GM12878 (cell line): Measurements from ENCODE around the gene RNF149. TPM values are rescaled to one million over a fixed set of nuclear protein-coding genes. Genes with fewer than 3 reads are reported as not detected.

Source experiments
- ATAC-seq: fragments of 200-7000 bp; cut with Tn5 transposase; 3 replicates; pipeline ENCODE4 v1.9.1; 2020; ENCODE audit warnings: mild to moderate bottlenecking, moderate library complexity
- BruUV-seq: library from RNA; stranded (reverse); fragments of 400-500 nt; replicated peaks from 2 replicates; lab custom pipeline; 2021; lab: Mats Ljungman, UMichigan
- CTCF ChIA-PET: fragments of 300-600 bp; sonication (Branson Sonifier 250); formaldehyde crosslinking; extraction: SDS; loops from one replicate; lab custom pipeline; 2021; ENCODE audit warnings: inconsistent platforms; lab: Yijun Ruan, JAX
- POLR2A ChIA-PET: fragments of 350-600 bp; formaldehyde crosslinking; extraction: SDS; loops from one replicate; lab custom pipeline; 2021; ENCODE audit warnings: inconsistent platforms; lab: Charles Lee
- RAD21 ChIA-PET: fragments of 300-600 bp; sonication (Branson Sonifier 250); formaldehyde crosslinking; loops from one replicate; lab custom pipeline; 2023; ENCODE audit warnings: antibody characterized with exemption; ENCODE audit not compliant: unreplicated experiment; lab: Charles Lee
- SMC1A ChIA-PET: fragments of 300-600 bp; sonication (Branson Sonifier 250); formaldehyde crosslinking; loops from one replicate; lab custom pipeline; 2023; ENCODE audit not compliant: unreplicated experiment, uncharacterized antibody; lab: Charles Lee
- DNase-seq: peaks from one replicate; pipeline ENCODE4 v3.0.0-alpha.2; 2011; ENCODE audit warnings: low read depth, low spot score
- FAIRE-seq: peaks from 3 replicates; lab custom pipeline; 2011; peaks lifted over from hg19 to GRCh38; lab: Jason Lieb, UNC
- H2AFZ ChIP-seq: 2 replicates; pipeline ENCODE4 v1.6.0; 2011; ENCODE audit warnings: low read depth, low read length, control low read depth; ENCODE audit not compliant: control insufficient read depth
- H3K27ac ChIP-seq: 2 replicates; pipeline ENCODE4 v1.5.1; 2011; ENCODE audit warnings: control low read depth; ENCODE audit not compliant: control insufficient read depth, insufficient read depth
- H3K27me3 ChIP-seq, 2 experiments: replicated peaks in 1 of 2; 2 replicates each; pipeline versions ENCODE4 v1.6.0 to v1.6.1; 2011; ENCODE audit warnings: low read length in 1 of 2; ENCODE audit not compliant: control insufficient read depth in 2 of 2, insufficient read depth in 2 of 2
- H3K36me3 ChIP-seq, 2 experiments: 2 replicates each; pipeline ENCODE4 v1.5.1; 2011; ENCODE audit warnings: low read length in 1 of 2; ENCODE audit not compliant: control insufficient read depth in 2 of 2, insufficient read depth in 2 of 2
- H3K4me1 ChIP-seq: 2 replicates; pipeline ENCODE4 v1.6.1; 2011; ENCODE audit warnings: mild to moderate bottlenecking, low read length, moderate library complexity, mixed read lengths; ENCODE audit not compliant: control insufficient read depth, insufficient read depth
- H3K4me2 ChIP-seq: 2 replicates; pipeline ENCODE4 v1.6.0; 2011; ENCODE audit warnings: control low read depth; ENCODE audit not compliant: control insufficient read depth, insufficient read depth
- H3K4me3 ChIP-seq: fragments of 200-600 bp; sonication (generic); 2 replicates; pipeline ENCODE4 v1.5.1; 2016
- H3K79me2 ChIP-seq: 2 replicates; pipeline ENCODE4 v1.6.0; 2011; ENCODE audit warnings: low read length; ENCODE audit not compliant: control insufficient read depth, insufficient read depth
- H3K9ac ChIP-seq: 2 replicates; pipeline ENCODE4 v1.8.0; 2011; ENCODE audit warnings: low read length, control low read depth, mixed read lengths; ENCODE audit not compliant: control insufficient read depth, insufficient read depth
- H3K9me3 ChIP-seq: replicated peaks from 3 replicates; pipeline ENCODE4 v1.5.1; 2011; ENCODE audit warnings: mild to moderate bottlenecking, low read length; ENCODE audit not compliant: control insufficient read depth, insufficient read depth
- H4K20me1 ChIP-seq: 2 replicates; pipeline ENCODE4 v1.6.0; 2011; ENCODE audit not compliant: control insufficient read depth, insufficient read depth
- CEBPB ChIP-seq, 2 experiments: fragments of 150-350 bp in 1 of 2; IDR thresholded peaks; 2 replicates each; pipeline ENCODE4 v1.6.1; 2012 to 2014; ENCODE audit warnings: low read depth in 2 of 2, low read length in 2 of 2, borderline replicate concordance in 1 of 2, inconsistent platforms in 1 of 2
- CEBPZ ChIP-seq: fragments of 150-350 bp; IDR thresholded peaks from 2 replicates; pipeline ENCODE4 v1.6.1; 2016; ENCODE audit warnings: low read depth, low read length
- EGR1 ChIP-seq, 2 experiments: IDR thresholded peaks; 1 replicate in 1 of 2; 2 replicates in 1 of 2; pipeline ENCODE4 v1.6.1; 2011 to 2012; ENCODE audit warnings: low read depth in 2 of 2, low read length in 2 of 2, borderline replicate concordance in 1 of 2, mild to moderate bottlenecking in 1 of 2, moderate library complexity in 1 of 2
- FOS ChIP-seq: IDR thresholded peaks from 3 replicates; pipeline ENCODE4 v1.6.1; 2011; ENCODE audit warnings: borderline replicate concordance; ENCODE audit not compliant: insufficient read length; ENCODE audit errors: extremely low read depth
- IKZF2 ChIP-seq, 2 experiments: fragments of 450-650 bp; IDR thresholded peaks; 2 replicates each; pipeline ENCODE4 v1.6.1; 2017; ENCODE audit warnings: mild to moderate bottlenecking in 2 of 2, moderate library complexity in 2 of 2
- JUNB ChIP-seq: IDR thresholded peaks from 2 replicates; pipeline ENCODE4 v1.6.1; 2016; ENCODE audit warnings: antibody characterized with exemption, mild to moderate bottlenecking
- MTA2 ChIP-seq: fragments of 450-650 bp; IDR thresholded peaks from 2 replicates; pipeline ENCODE4 v1.6.1; 2016; ENCODE audit warnings: low read depth, mild to moderate bottlenecking, moderate library complexity
- MTA3 ChIP-seq: IDR thresholded peaks from 2 replicates; pipeline ENCODE4 v1.6.1; 2012; ENCODE audit warnings: low read length, inconsistent platforms, borderline replicate concordance
- REST ChIP-seq: IDR thresholded peaks from 2 replicates; pipeline ENCODE4 v1.6.1; 2012; ENCODE audit warnings: mild to moderate bottlenecking, low read depth, low read length
- SP1 ChIP-seq: IDR thresholded peaks from one replicate; pipeline ENCODE4 v1.6.1; 2011; ENCODE audit warnings: low read depth, low read length
- STAT1 ChIP-seq: fragments of 450-650 bp; conservative IDR thresholded peaks from 2 replicates; pipeline ENCODE4 v1.6.1; 2014; ENCODE audit warnings: antibody characterized with exemption, mild to moderate bottlenecking
- TBL1XR1 ChIP-seq: IDR thresholded peaks from 2 replicates; pipeline ENCODE4 v1.6.1; 2012; ENCODE audit warnings: low read depth, low read length, improper control_type of control experiment
- TCF3 ChIP-seq: IDR thresholded peaks from 2 replicates; pipeline ENCODE4 v1.6.1; 2012; ENCODE audit warnings: low read depth, mild to moderate bottlenecking, low read length, borderline replicate concordance; ENCODE audit not compliant: insufficient read depth
- USF2 ChIP-seq: IDR thresholded peaks from 2 replicates; pipeline ENCODE4 v1.6.1; 2011; ENCODE audit warnings: low read depth, low read length, improper control_type of control experiment, borderline replicate concordance
- ZNF384 ChIP-seq: IDR thresholded peaks from 2 replicates; pipeline ENCODE4 v1.6.1; 2012; ENCODE audit warnings: low read depth, mild to moderate bottlenecking, low read length, improper control_type of control experiment, borderline replicate concordance
- WGBS: methylation state at CpG from one replicate; pipeline ENCODE4 v1.1.6; 2016; ENCODE audit warnings: low lambda C conversion rate; ENCODE audit not compliant: insufficient replicate concordance, insufficient coverage; ENCODE audit errors: missing lambda C conversion rate; 5-methylcytosine and 5-hydroxymethylcytosine counted together
- in situ Hi-C: fragments of 300-500 bp; cut with MboI; formaldehyde crosslinking; loops from 9 replicates; pipeline ENCODE4 v1.14.3; 2018; ENCODE audit warnings: mixed read lengths
- intact Hi-C: fragments of 100-400 bp; cut with micrococcal nuclease; formaldehyde crosslinking; loops from one replicate; pipeline ENCODE4 v1.14.2; 2022; ENCODE audit not compliant: unreplicated experiment
- polyA plus RNA-seq, 11 experiments: library from polyadenylated mRNA; depleted of rRNA in 4 of 11; unstranded in 6 of 11; stranded (reverse) in 5 of 11; fragments of >200 nt; fragmentation: Nextera tagmentation in 4 of 11; fragmentation: Illumina TruSeq in 1 of 11; extraction: Ambion mirVana in 4 of 11; extraction: Trizol in 1 of 11; gene quantifications; 1 replicate in 1 of 11; 2 replicates in 10 of 11; pipeline versions ENCODE4 v1.2.1 to v1.2.3, GENCODE V29; 2011 to 2016; ENCODE audit warnings: inconsistent platforms in 2 of 11, missing spikeins in 2 of 11, low read depth in 1 of 11
- total RNA-seq, 4 experiments: library from RNA; depleted of rRNA in 3 of 4; stranded (reverse); fragments of >200 nt in 3 of 4; fragmentation: Illumina TruSeq in 1 of 4; extraction: Trizol in 1 of 4; gene quantifications; 2 replicates each; pipeline versions ENCODE4 v1.2.1 to v1.2.3, GENCODE V29; 2013 to 2021

RNF149 gene
- total and polyA plus RNA-seq, 10 of the 15 experiments (the other 5 are each of a cell fraction or from before 2014, with no cell fraction given) = 5.2 to 38.4 (median 16.3) TPM

- no peak overlapping the region for H3K27ac ChIP-seq
- H3K4me3 ChIP-seq = no peak overlapping the region
- H2AFZ ChIP-seq = no peak overlapping the region
- SMC1A ChIA-PET = interaction anchor here (0.9 to 2.1 kb wide), 5 partner anchors 10 to 40 kb away, joined by 3 to 9 read pairs (median 4); no protein-coding TSS in a partner anchor
- intact Hi-C loops (no loop called here), in situ Hi-C loops (no loop called here)
- no peak for DNase-seq
- H4K20me1 ChIP-seq = no peaks in the 10 kb centered on the region
- peaks cover 11 to 19% of the 10 kb centered on the region in 2 experiments; a peak in 3 of 4 replicates for H3K36me3 ChIP-seq
- no peaks in the 10 kb centered on the region for H3K4me1 ChIP-seq
- no peaks in the 10 kb centered on the region for H3K9me3 ChIP-seq
- 94% methylated on average over 4 of the region's 4 CpGs for WGBS
- ATAC-seq = no peak
- H3K4me2 ChIP-seq = no peak overlapping the region
- CTCF ChIA-PET = interaction anchor here (0.6 to 2.4 kb wide), 4 partner anchors 10 to 312 kb away, joined by 3 to 8 read pairs (median 4); no protein-coding TSS in a partner anchor
- H3K9ac ChIP-seq = no peak overlapping the region
- no peaks in the 10 kb centered on the region for H3K27me3 ChIP-seq
- FAIRE-seq = no peak
- POLR2A ChIA-PET = no interaction called here
- RAD21 ChIA-PET = no interaction called here
- BruUV-seq = no TSS peak
- no peaks in the 10 kb centered on the region for H3K79me2 ChIP-seq
- no peak for TF ChIP-seq MTA3
- no peak for TF ChIP-seq TBL1XR1
- no peak for TF ChIP-seq TCF3
- no peak for TF ChIP-seq SP1
- no peak for TF ChIP-seq STAT1
- no peak for TF ChIP-seq USF2
- no peak for TF ChIP-seq EGR1 (IDR thresholded peaks at IDR 0.05; ENCODE audit: borderline replicate concordance in 1 of 2, low read depth in 2 of 2, low read length in 2 of 2)
- no peak for TF ChIP-seq REST
- TF ChIP-seq IKZF2 (IDR thresholded peaks at IDR 0.05) = no peak
- TF ChIP-seq CEBPB (IDR thresholded peaks at IDR 0.05; ENCODE audit: borderline replicate concordance in 1 of 2, low read depth in 2 of 2, low read length in 2 of 2) = no peak
- TF ChIP-seq FOS = no peak
- no peak for TF ChIP-seq JUNB
- TF ChIP-seq CEBPZ = no peak
- TF ChIP-seq MTA2 = no peak
- TF ChIP-seq ZNF384 = no peak
These were observed 27.0 kb downstream of the RNF149 start for GRCh38 chr2:101281482-101281881.
